Muscle layer of colon (tissue), 2 donors: ENCODE results near the gene TRAPPC2.

ENCODE experiments used
- H3K27ac ChIP-seq: one replicate; pipeline ENCODE4 v1.7.0; 2013; ENCODE audit warnings: low read depth, mild to moderate bottlenecking, low read length, moderate library complexity
- H3K27me3 ChIP-seq, 2 donors: one replicate each; pipeline ENCODE4 v1.7.0; 2013; ENCODE audit warnings: low read length in 2 of 2, mild to moderate bottlenecking in 2 of 2; ENCODE audit not compliant: insufficient read depth in 2 of 2, control insufficient read depth in 1 of 2
- H3K36me3 ChIP-seq: one replicate; pipeline ENCODE4 v1.7.0; 2013; ENCODE audit warnings: mild to moderate bottlenecking, low read length; ENCODE audit not compliant: insufficient read depth
- H3K4me1 ChIP-seq: one replicate; pipeline ENCODE4 v1.7.0; 2013; ENCODE audit warnings: mild to moderate bottlenecking, low read length; ENCODE audit not compliant: insufficient read depth
- H3K4me3 ChIP-seq, 2 donors: one replicate each; pipeline ENCODE4 v1.7.0; 2013; ENCODE audit warnings: low read length in 2 of 2, low read depth in 1 of 2, mild to moderate bottlenecking in 1 of 2, moderate library complexity in 1 of 2
- H3K9ac ChIP-seq: one replicate; pipeline ENCODE4 v1.7.0; 2013; ENCODE audit warnings: low read length
- H3K9me3 ChIP-seq: one replicate; pipeline ENCODE4 v1.7.0; 2013; ENCODE audit warnings: mild to moderate bottlenecking, low read length
- donor health status: abdominal sarcoma.
- donor health status: Adenocarcinoma of cecum.

TRAPPC2 gene

GRCh38 chrX:13761606-13762414 is 27.4 kb upstream of the TRAPPC2 start:
- peaks cover 12% of the 10 kb centered on the region for H3K36me3 ChIP-seq
- no peak overlapping the region for H3K9ac ChIP-seq
- H3K4me1 ChIP-seq: peaks cover 3% of the 10 kb centered on the region
- H3K27me3 ChIP-seq: peaks cover 0 to 5% of the 10 kb centered on the region in 2 donors
- H3K27ac ChIP-seq: no peak overlapping the region
- H3K4me3 ChIP-seq: no peak overlapping the region
- no peaks in the 10 kb centered on the region for H3K9me3 ChIP-seq

- H3K27ac ChIP-seq: no peak overlapping the region
- H3K36me3 ChIP-seq: peaks cover 12% of the 10 kb centered on the region
- no peaks in the 10 kb centered on the region for H3K9me3 ChIP-seq
- peaks cover 0 to 5% of the 10 kb centered on the region in 2 donors for H3K27me3 ChIP-seq
- H3K4me1 ChIP-seq: peaks cover 4% of the 10 kb centered on the region
- H3K9ac ChIP-seq: no peak overlapping the region
- no peak overlapping the region for H3K4me3 ChIP-seq
Measured at GRCh38 chrX:13760426-13760825, 26.0 kb upstream of the TRAPPC2 start.

- Histone ChIP-seq H3K9me3 (no peaks in the 10 kb centered on the region), H3K36me3 (peaks cover 12% of the 10 kb centered on the region), H3K4me1 (peaks cover 4% of the 10 kb centered on the region), H3K27me3 (peaks cover 0 to 5% of the 10 kb centered on the region in 2 donors), H3K4me3 (no peak overlapping the region), H3K27ac (no peak overlapping the region), H3K9ac (no peak overlapping the region)
Measured at GRCh38 chrX:13759152-13759718, 24.8 kb upstream of the TRAPPC2 start.

- no peak overlapping the region for H3K4me3 ChIP-seq
- H3K9ac ChIP-seq: no peak overlapping the region
- H3K4me1 ChIP-seq: peaks cover 4% of the 10 kb centered on the region
- peaks cover 12% of the 10 kb centered on the region for H3K36me3 ChIP-seq
- H3K9me3 ChIP-seq: no peaks in the 10 kb centered on the region
- H3K27me3 ChIP-seq: peaks cover 0 to 5% of the 10 kb centered on the region in 2 donors
- no peak overlapping the region for H3K27ac ChIP-seq
Measured at GRCh38 chrX:13756381-13756780, 22.0 kb upstream of the TRAPPC2 start.

GRCh38 chrX:13755254-13755653 is 20.8 kb upstream of the TRAPPC2 start:
- no peak overlapping the region for H3K4me3 ChIP-seq
- H3K36me3 ChIP-seq: peaks cover 8% of the 10 kb centered on the region
- peaks cover 0 to 5% of the 10 kb centered on the region in 2 donors for H3K27me3 ChIP-seq
- H3K4me1 ChIP-seq: peaks cover 4% of the 10 kb centered on the region
- no peaks in the 10 kb centered on the region for H3K9me3 ChIP-seq
- no peak overlapping the region for H3K9ac ChIP-seq
- no peak overlapping the region for H3K27ac ChIP-seq

- Histone ChIP-seq H3K9me3 (no peaks in the 10 kb centered on the region), H3K27me3 (peaks cover 0 to 5% of the 10 kb centered on the region in 2 donors), H3K36me3 (peaks cover 10% of the 10 kb centered on the region), H3K4me3 (no peak overlapping the region), H3K9ac (no peak overlapping the region), H3K27ac (no peak overlapping the region), H3K4me1 (peaks cover 4% of the 10 kb centered on the region)
Measured at GRCh38 chrX:13754765-13755164, 20.3 kb upstream of the TRAPPC2 start.

- H3K4me1 ChIP-seq: peaks cover 4% of the 10 kb centered on the region
- no peaks in the 10 kb centered on the region for H3K9me3 ChIP-seq
- H3K9ac ChIP-seq: no peak overlapping the region
- peaks cover 6% of the 10 kb centered on the region for H3K36me3 ChIP-seq
- no peak overlapping the region for H3K27ac ChIP-seq
- H3K4me3 ChIP-seq: no peak overlapping the region
- H3K27me3 ChIP-seq: no peaks in the 10 kb centered on the region
Measured at GRCh38 chrX:13752646-13753045, 18.2 kb upstream of the TRAPPC2 start.

- H3K9me3 ChIP-seq: no peaks in the 10 kb centered on the region
- no peak overlapping the region for H3K9ac ChIP-seq
- no peaks in the 10 kb centered on the region for H3K27me3 ChIP-seq
- H3K4me3 ChIP-seq: no peak overlapping the region
- H3K4me1 ChIP-seq: peaks cover 4% of the 10 kb centered on the region
- H3K27ac ChIP-seq: no peak overlapping the region
- peaks cover 6% of the 10 kb centered on the region for H3K36me3 ChIP-seq
Measured at GRCh38 chrX:13752141-13752540, 17.7 kb upstream of the TRAPPC2 start.

GRCh38 chrX:13750812-13751211 is 16.4 kb upstream of the TRAPPC2 start:
- H3K9ac ChIP-seq: no peak overlapping the region
- no peaks in the 10 kb centered on the region for H3K9me3 ChIP-seq
- no peak overlapping the region for H3K4me3 ChIP-seq
- H3K36me3 ChIP-seq: peaks cover 6% of the 10 kb centered on the region
- H3K4me1 ChIP-seq: no peaks in the 10 kb centered on the region
- no peaks in the 10 kb centered on the region for H3K27me3 ChIP-seq
- H3K27ac ChIP-seq: no peak overlapping the region

GRCh38 chrX:13750204-13750603 is 15.8 kb upstream of the TRAPPC2 start:
- Histone ChIP-seq H3K36me3 (peaks cover 6% of the 10 kb centered on the region), H3K9ac (no peak overlapping the region), H3K27ac (no peak overlapping the region), H3K27me3 (no peaks in the 10 kb centered on the region), H3K4me1 (no peaks in the 10 kb centered on the region), H3K9me3 (no peaks in the 10 kb centered on the region), H3K4me3 (no peak overlapping the region)

GRCh38 chrX:13748486-13748885 is 14.1 kb upstream of the TRAPPC2 start:
- Histone ChIP-seq H3K4me1 (no peaks in the 10 kb centered on the region), H3K9ac (no peak overlapping the region), H3K27me3 (no peaks in the 10 kb centered on the region), H3K27ac (no peak overlapping the region), H3K9me3 (no peaks in the 10 kb centered on the region), H3K4me3 (no peak overlapping the region), H3K36me3 (peaks cover 6% of the 10 kb centered on the region)

- Histone ChIP-seq H3K9me3 (no peaks in the 10 kb centered on the region), H3K4me3 (no peak overlapping the region), H3K36me3 (peaks cover 6% of the 10 kb centered on the region), H3K27ac (no peak overlapping the region), H3K27me3 (no peaks in the 10 kb centered on the region), H3K4me1 (no peaks in the 10 kb centered on the region), H3K9ac (no peak overlapping the region)
Measured at GRCh38 chrX:13747836-13748235, 13.4 kb upstream of the TRAPPC2 start.
